IMR-90 (cell line): ENCODE results near the gene PASD1.

Experiments used
- CHD1 ChIP-seq: IDR thresholded peaks from 2 replicates; pipeline ENCODE4 v1.6.1; 2012; ENCODE audit warnings: low read depth, low read length, improper control_type of control experiment
- FOS ChIP-seq: fragments of 150-350 bp; IDR thresholded peaks from 2 replicates; pipeline ENCODE4 v1.6.1; 2016; ENCODE audit warnings: low read depth, low read length
- MAFK ChIP-seq: IDR thresholded peaks from 2 replicates; pipeline ENCODE4 v1.6.1; 2012; ENCODE audit warnings: low read depth, low read length, improper control_type of control experiment
- MAZ ChIP-seq: IDR thresholded peaks from 2 replicates; pipeline ENCODE4 v1.6.1; 2012; ENCODE audit warnings: low read depth, mild to moderate bottlenecking, low read length, improper control_type of control experiment, moderate library complexity, borderline replicate concordance
- POLR2A ChIP-seq: IDR thresholded peaks from 2 replicates; pipeline ENCODE4 v1.6.1; 2012; ENCODE audit warnings: mild to moderate bottlenecking, low read depth, low read length
- RAD21 ChIP-seq: IDR thresholded peaks from 2 replicates; pipeline ENCODE4 v1.6.1; 2012; ENCODE audit warnings: low read length, improper control_type of control experiment
- TF ChIP-seq, protein P1 (sequence below): conservative IDR thresholded peaks from 2 replicates; pipeline ENCODE4 v1.5.1; 2012; ENCODE audit warnings: mild to moderate bottlenecking, low read depth, low read length, improper control_type of control experiment

DNA sequence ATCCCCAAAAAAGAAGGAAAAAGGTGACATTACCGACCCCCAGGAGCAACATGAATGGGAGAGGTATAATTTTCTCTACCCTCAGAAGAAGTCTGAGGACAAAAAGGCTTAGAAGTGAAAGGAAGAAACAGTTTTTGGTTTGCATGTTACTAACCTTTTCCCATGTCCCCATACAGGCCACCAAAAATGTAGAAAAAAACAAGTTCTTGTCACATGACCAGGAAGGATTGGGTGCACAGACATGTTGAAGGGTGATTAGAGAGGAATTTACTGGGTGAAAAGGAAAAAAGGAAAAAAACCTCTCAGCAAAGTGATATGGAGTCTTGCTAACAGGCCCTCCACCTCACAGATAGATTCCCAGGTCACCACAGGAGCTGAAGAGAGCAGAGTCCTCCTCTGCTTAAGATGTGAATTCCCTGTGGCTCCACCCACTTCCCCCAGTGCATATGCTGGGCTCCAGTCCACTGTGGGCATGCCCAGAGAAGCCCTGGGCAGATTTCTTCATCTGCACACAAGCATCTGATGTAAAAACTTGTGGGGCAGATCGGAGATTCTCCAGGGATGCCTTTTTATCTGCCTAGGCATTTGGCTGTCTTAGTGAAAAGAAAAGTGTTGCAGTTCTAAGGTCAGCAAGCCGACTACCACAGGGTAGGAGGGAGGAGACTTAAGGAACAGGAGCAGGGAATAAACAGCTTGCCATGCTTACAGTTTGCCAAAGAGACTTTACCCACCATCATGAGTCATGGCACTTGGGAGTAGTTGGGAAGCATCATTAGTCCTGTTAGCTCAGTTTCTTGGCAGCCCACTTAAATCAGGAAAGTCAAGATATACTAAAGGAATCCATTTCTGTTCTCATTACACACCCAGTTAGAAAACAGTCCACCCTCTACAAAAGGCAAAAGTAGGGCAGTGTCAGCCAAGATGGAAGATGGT is 25.0 kb upstream of the PASD1 start:
- no peak for TF ChIP-seq POLR2A
- TF ChIP-seq, protein P1, sequence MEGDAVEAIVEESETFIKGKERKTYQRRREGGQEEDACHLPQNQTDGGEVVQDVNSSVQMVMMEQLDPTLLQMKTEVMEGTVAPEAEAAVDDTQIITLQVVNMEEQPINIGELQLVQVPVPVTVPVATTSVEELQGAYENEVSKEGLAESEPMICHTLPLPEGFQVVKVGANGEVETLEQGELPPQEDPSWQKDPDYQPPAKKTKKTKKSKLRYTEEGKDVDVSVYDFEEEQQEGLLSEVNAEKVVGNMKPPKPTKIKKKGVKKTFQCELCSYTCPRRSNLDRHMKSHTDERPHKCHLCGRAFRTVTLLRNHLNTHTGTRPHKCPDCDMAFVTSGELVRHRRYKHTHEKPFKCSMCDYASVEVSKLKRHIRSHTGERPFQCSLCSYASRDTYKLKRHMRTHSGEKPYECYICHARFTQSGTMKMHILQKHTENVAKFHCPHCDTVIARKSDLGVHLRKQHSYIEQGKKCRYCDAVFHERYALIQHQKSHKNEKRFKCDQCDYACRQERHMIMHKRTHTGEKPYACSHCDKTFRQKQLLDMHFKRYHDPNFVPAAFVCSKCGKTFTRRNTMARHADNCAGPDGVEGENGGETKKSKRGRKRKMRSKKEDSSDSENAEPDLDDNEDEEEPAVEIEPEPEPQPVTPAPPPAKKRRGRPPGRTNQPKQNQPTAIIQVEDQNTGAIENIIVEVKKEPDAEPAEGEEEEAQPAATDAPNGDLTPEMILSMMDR: no peak
- TF ChIP-seq MAZ: no peak
- no peak for TF ChIP-seq CHD1
- TF ChIP-seq RAD21: no peak
- no peak for TF ChIP-seq FOS
- no peak for TF ChIP-seq MAFK
